GM08714 (cell line): Measurements from ENCODE around the gene RNF112.

ENCODE experiments used
- H3K4me3 ChIP-seq: fragments of 200-500 bp; sonication (Bioruptor generic); 2 replicates; pipeline ENCODE4 v1.5.1; 2014; ENCODE audit warnings: mild to moderate bottlenecking, low read length, inconsistent platforms
- ZNF274 ChIP-seq: IDR thresholded peaks from 2 replicates; pipeline ENCODE4 v1.6.1; 2012; ENCODE audit warnings: mild to moderate bottlenecking, low read depth, low read length

Gene RNF112

GRCh38 chr17:19369846-19370492, 41.1 kb upstream of the RNF112 start:
- no peak for TF ChIP-seq ZNF274
- no peak overlapping the region for H3K4me3 ChIP-seq

DNA sequence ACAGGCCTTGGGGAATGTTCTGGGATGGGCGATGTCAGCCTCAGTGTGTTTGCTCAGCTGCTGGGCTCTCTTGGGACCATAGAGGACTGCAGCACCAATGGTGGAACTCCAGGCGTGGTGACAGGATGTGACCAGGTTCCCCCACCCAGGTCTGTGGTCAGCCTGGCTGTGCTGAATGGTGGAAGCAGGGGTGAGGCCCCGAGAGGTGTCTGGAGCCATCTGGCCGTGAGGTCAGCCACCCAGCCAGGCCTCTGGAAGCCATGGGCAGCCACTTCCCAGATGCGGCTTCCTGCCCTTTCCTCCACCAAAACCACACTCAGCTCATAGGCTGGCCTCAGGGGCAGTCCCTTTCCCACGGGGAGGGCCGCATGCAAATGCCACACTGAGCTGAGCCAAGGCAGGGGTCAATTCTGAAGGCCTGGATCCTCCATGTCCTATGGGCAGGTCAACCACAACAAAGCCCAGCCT, 40.5 kb upstream of the RNF112 start:
- H3K4me3 ChIP-seq: no peak overlapping the region
- no peak for TF ChIP-seq ZNF274

DNA sequence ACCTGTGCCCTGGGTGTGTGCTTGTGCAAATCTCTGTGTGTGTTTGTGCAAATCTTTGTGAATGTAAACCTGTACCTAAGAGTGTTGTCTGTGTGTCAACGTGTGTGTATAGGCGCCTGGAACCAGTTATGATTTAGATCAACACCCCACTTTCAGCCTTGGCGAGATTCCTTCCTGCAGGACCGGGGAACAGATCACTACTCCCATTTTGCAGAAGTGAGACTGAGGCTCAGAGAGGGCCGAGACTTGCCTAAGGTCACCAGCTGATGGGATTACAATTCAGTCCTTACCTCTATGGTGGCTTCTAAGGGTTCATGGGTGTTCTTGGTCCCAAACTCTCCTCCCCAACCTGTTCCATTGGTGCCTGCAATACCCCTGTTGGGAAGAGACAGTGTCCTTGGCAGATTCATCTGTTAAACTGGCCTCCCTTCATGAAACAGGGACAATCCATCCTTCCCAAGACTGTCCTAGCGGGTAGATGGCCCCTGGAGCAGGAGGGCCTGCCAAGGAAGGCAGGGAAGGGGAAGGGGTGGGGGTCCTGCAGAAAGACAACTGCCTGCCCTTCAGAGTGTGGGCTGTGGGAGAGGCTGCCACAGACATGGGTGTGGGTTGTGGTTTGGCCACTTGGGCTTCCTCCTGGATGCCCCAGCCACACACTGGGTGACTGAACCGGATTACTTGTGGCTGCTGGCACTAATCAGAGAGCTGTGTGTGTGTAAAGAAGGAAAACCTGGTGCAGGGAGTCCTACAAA, 39.6 kb upstream of the RNF112 start:
- H3K4me3 ChIP-seq: no peak overlapping the region
- no peak for TF ChIP-seq ZNF274

- H3K4me3 ChIP-seq: no peak overlapping the region
- no peak for TF ChIP-seq ZNF274
Observed at GRCh38 chr17:19372011-19372370, 39.0 kb upstream of the RNF112 start.

GRCh38 chr17:19372439-19372838, 38.6 kb upstream of the RNF112 start:
- TF ChIP-seq ZNF274: no peak
- H3K4me3 ChIP-seq: no peak overlapping the region

DNA sequence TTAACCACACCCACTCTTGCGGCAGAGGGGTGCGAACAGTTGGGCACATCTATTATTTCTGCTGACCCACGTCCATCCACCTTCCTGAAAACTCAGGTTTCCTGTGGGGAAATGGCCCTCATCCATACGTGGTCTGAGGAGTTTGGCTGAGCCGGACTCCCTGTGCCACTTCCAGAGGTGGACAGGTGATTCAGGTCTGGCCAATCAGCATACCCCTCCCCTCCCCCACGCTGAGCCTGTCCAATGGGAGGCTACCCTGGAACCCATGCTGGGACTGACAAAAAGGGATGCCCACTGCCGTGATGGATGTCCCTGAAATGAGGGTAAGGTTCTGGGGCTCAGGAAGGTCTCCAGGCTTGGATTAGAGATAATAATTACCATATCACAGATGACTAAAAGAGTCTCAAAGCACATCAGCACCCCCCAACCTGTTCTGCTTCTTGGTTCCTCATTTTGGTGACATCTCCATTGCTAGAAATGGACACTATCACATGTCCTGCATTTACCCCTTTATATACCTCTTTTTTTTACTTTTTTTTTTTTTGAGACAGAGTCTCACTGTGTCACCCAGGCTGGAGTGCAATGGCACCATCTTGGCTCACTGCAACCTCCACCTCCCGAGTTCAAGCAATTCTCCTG, 38.0 kb upstream of the RNF112 start:
- no peak overlapping the region for H3K4me3 ChIP-seq
- no peak for TF ChIP-seq ZNF274

GRCh38 chr17:19374136-19374535, 36.9 kb upstream of the RNF112 start:
- no peak for TF ChIP-seq ZNF274
- no peak overlapping the region for H3K4me3 ChIP-seq

DNA sequence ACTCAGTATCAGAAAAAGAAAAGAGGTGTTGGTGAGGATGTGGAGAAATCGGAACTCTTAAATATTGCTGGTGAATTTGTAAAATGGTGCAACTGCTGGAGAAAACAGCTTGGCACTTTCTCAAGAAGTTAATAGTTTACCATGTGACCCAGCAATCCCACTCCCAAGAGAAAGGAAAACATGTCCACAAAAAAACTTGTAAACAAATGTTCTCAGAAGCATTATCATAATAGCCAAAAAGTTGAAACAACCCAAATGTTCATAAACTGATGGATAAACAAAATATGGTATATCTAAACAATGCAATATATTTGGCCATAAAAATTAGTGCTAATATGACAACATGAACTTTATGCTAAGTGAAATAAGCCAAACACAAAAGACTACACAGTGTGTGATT, 35.3 kb upstream of the RNF112 start:
- no peak for TF ChIP-seq ZNF274

GRCh38 chr17:19376811-19377210, 34.2 kb upstream of the RNF112 start:
- peak overlapping the region; percentile 85; the same call in 1 of the 2 replicates for H3K4me3 ChIP-seq
- no peak for TF ChIP-seq ZNF274

More for the DNA sequence above, 35.3 kb upstream of the RNF112 start:
- no peak overlapping the region for H3K4me3 ChIP-seq

- TF ChIP-seq ZNF274: no peak
- H3K4me3 ChIP-seq: peak overlapping the region; percentile 85
Observed at GRCh38 chr17:19377602-19378415, 33.2 kb upstream of the RNF112 start.

DNA sequence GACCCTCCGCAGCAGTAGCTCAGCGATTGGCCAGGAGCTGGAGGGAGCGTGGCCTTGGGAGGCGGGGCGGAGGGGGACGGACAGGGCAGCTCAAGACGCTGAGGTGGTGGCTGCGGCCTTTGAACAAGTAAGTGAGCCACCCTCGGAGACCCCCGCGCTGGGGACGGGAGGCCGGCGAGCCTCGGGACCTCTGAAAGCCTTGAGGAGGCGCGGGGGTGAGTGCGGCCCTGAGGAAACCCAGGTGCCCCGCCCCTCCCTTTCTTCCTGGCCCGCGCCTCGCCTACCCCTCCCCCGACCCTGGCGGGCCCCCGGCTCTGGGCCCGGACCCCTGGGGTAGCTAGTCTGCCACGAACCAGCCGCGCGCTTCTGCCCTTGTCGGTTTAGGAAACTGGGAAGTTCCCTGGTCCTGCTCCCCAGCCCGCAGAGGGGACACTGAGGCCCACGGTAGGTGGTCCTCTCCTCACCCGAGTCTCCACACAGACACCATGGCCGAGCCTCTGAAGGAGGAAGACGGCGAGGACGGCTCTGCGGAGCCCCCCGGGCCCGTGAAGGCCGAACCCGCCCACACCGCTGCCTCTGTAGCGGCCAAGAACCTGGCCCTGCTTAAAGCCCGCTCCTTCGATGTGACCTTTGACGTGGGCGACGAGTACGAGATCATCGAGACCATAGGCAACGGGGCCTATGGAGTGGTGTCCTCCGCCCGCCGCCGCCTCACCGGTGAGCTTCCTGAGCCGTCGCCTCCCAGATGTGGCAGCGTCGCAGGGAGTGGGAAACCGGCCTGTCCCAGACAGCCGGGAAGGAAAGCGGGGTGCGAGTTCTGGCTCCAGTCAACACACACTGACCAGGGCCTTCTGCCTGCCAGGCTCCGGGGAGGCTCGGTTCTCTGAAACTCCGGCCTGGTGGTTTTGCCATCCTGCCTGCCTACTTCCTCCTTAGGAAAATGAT, 32.3 kb upstream of the RNF112 start, which contains the start of gene MAPK7:
MAPK7 (plus strand) TSS at position 83 of the 945 bp plus-strand sequence; CDS start at position 486, 403 bp downstream.
- TF ChIP-seq ZNF274: no peak
- H3K4me3 ChIP-seq: peak within 1 kb of the TSS; percentile 85

DNA sequence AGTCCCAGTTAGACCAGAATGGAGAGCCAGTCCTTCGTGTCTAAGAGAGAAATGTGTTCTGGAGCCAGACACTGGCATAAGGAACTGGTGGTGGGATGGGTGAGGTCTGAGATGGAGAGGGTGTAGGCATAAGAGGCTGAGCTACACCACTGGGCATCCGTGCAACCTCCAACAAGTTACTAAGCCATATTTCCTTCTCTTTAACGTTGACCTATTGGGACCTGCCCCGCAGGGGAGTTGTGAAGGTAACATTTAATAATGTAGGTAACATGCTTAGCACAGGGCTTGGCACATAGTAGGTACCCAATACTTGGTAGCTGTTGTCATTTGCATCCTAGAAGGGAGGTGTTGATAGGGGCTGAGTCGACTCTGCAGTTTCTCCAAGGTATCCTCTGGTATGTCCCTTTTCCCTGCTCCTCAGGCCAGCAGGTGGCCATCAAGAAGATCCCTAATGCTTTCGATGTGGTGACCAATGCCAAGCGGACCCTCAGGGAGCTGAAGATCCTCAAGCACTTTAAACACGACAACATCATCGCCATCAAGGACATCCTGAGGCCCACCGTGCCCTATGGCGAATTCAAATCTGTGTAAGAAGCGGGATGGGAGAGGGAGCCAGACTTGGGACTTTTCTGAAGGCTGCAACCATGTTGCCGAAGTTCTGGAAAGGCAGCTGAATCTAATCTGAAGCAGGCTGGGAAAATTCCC, 31.5 kb upstream of the RNF112 start:
- H3K4me3 ChIP-seq: peak overlapping the region; percentile 69; the same call in 1 of the 2 replicates
- TF ChIP-seq ZNF274: no peak
